ENCODE results near the gene CASP9.

DNA sequence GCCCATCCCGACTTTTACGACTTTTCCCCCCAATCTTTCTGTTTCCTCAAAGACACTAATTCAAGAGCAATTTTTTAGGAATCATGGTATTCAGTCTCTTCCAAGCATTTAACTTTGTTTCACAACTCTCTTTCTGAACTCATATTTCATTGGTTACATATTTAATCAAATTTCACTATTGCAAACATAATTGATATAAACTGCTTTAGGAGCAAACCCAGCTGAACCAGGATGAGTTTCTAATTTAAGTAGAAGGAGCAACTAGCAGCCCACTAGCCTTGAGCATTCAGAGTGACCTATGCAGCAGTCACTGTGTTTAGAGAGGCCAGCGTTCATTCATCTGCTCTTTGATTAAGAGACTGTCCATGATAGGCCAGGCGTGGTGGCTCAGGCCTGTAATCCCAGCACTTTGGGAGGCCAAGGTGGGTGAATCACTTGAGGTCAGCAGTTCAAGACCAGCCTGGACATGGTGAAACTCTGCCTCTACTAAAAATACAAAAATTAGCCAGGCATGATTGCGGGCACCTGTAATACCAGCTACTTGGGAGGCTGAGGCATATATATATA lies 46.3 kb downstream of the CASP9 start:
- TF ChIP-seq, protein P1, sequence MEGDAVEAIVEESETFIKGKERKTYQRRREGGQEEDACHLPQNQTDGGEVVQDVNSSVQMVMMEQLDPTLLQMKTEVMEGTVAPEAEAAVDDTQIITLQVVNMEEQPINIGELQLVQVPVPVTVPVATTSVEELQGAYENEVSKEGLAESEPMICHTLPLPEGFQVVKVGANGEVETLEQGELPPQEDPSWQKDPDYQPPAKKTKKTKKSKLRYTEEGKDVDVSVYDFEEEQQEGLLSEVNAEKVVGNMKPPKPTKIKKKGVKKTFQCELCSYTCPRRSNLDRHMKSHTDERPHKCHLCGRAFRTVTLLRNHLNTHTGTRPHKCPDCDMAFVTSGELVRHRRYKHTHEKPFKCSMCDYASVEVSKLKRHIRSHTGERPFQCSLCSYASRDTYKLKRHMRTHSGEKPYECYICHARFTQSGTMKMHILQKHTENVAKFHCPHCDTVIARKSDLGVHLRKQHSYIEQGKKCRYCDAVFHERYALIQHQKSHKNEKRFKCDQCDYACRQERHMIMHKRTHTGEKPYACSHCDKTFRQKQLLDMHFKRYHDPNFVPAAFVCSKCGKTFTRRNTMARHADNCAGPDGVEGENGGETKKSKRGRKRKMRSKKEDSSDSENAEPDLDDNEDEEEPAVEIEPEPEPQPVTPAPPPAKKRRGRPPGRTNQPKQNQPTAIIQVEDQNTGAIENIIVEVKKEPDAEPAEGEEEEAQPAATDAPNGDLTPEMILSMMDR (IDR thresholded peaks at IDR 0.05), result no peak
- TF ChIP-seq POLR2A (IDR thresholded peaks at IDR 0.05), result no peak

Data from lower leg skin (tissue), 3 donors.